HFFc6 (cell line): ENCODE data around the gene DET1. TPM values are rescaled to one million over a fixed set of nuclear protein-coding genes. Genes with fewer than 3 reads are reported as not detected.
A peak's percentile ranks its signal among the peaks of the same experiment; 100 is the strongest.
"Not testable (repeated sequence)": the region's sequence is repeated elsewhere in the genome, so short reads cannot be mapped to it uniquely, and the experiment has no call there.

Experiments
- DNase-seq: peaks from one replicate; pipeline ENCODE4 v3.0.0-alpha.2; 2018
- H3K27ac Mint-ChIP-seq: 2 replicates; pipeline ENCODE4 v1.8.0; 2020; ENCODE audit warnings: mild to moderate bottlenecking, mixed read lengths
- H3K27me3 Mint-ChIP-seq: 2 replicates; pipeline ENCODE4 v1.8.0; 2021; ENCODE audit warnings: mild to moderate bottlenecking, moderate library complexity, mixed read lengths; ENCODE audit not compliant: insufficient read depth
- H3K36me3 Mint-ChIP-seq: 2 replicates; pipeline ENCODE4 v1.8.0; 2021; ENCODE audit warnings: low read depth, mixed read lengths
- H3K4me1 Mint-ChIP-seq: 2 replicates; pipeline ENCODE4 v1.8.0; 2020; ENCODE audit warnings: low read depth, mixed read lengths
- H3K4me3 Mint-ChIP-seq: 2 replicates; pipeline ENCODE4 v1.8.0; 2020; ENCODE audit warnings: mild to moderate bottlenecking, moderate library complexity, mixed read lengths
- H3K9me3 Mint-ChIP-seq: 2 replicates; pipeline ENCODE4 v1.8.0; 2020; ENCODE audit warnings: mild to moderate bottlenecking, mixed read lengths
- CTCF ChIP-seq: fragments of 200-600 bp; sonication (generic); IDR thresholded peaks from 2 replicates; pipeline ENCODE4 v1.5.0; 2021; ENCODE audit warnings: antibody characterized with exemption, mild to moderate bottlenecking
- total RNA-seq, 6 experiments: library from RNA; stranded (reverse); fragmentation: NEBNext Ultra II Directional; extraction: Animal tissue kit (Norgen Biotek cat#: 25700); gene quantifications; 2 replicates in 1 of 6; 3 replicates in 5 of 6; pipeline ENCODE4 v1.2.3, GENCODE V29; 2021

The DET1 gene
- total RNA-seq, 6 experiments from 2014 or later, result 4.9 to 7.1 (median 6.2) TPM

- DNase-seq, result peak; percentile 16
- no peak overlapping the region for H3K27ac Mint-ChIP-seq
- H3K4me1 Mint-ChIP-seq, result peaks cover 10% of the 10 kb centered on the region; the same call in 1 of the 2 replicates
- TF ChIP-seq CTCF, result no peak
- no peak overlapping the region for H3K4me3 Mint-ChIP-seq
- peaks cover 13% of the 10 kb centered on the region for H3K27me3 Mint-ChIP-seq
- H3K9me3 Mint-ChIP-seq, result no peaks in the 10 kb centered on the region
- no peaks in the 10 kb centered on the region for H3K36me3 Mint-ChIP-seq
Measured at GRCh38 chr15:88568589-88568988, 22.1 kb upstream of the DET1 start.

- H3K4me3 Mint-ChIP-seq, result no peak overlapping the region
- no peaks in the 10 kb centered on the region for H3K36me3 Mint-ChIP-seq
- H3K27me3 Mint-ChIP-seq, result peaks cover 10% of the 10 kb centered on the region
- H3K27ac Mint-ChIP-seq, result no peak overlapping the region
- no peak for TF ChIP-seq CTCF
- no peak for DNase-seq
- peaks cover 10% of the 10 kb centered on the region; the same call in 1 of the 2 replicates for H3K4me1 Mint-ChIP-seq
- H3K9me3 Mint-ChIP-seq, result no peaks in the 10 kb centered on the region
Measured at GRCh38 chr15:88564741-88565140, 18.3 kb upstream of the DET1 start.

DNA sequence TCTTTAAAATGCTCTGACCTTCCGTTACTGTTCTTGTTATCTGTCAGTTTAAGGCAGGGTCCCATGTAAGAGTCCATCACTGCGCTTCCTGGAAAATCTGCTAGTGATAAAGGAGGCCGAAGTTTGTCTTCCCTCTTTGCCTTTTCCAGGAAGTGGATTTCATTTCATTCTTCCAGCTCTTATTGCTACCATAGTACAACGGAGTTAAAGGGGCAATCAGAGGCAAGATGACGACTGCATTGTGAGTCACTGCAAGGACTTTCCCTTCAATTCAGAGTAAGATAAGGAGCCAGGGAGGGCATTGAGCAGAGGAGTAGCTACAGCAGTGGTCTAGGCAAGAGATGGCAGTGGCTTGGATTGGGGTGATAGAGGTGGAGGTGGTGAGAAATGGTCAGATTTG, 17.2 kb upstream of the DET1 start:
- Mint-ChIP-seq H3K9me3 (no peaks in the 10 kb centered on the region), H3K4me3 (no peak overlapping the region), H3K27me3 (peaks cover 13% of the 10 kb centered on the region), H3K36me3 (no peaks in the 10 kb centered on the region), H3K27ac (no peak overlapping the region), H3K4me1 (peaks cover 6% of the 10 kb centered on the region; the same call in 1 of the 2 replicates)
- DNase-seq, result no peak
- no peak for TF ChIP-seq CTCF

DNA sequence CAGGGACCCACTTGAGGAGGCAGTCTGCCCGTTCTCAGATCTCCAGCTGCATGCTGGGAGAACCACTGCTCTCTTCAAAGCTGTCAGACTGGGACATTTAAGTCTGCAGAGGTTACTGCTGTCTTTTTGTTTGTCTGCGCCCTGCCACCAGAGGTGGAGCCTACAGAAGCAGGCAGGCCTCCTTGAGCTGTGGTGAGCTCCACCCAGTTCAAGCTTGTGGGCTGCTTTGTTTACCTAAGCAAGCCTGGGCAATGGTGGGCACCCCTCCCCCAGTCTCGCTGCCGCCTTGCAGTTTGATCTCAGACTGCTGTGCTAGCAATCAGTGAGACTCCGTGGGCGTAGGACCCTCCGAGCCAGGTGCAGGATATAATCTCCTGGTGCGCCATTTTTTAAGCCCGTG, 13.1 kb upstream of the DET1 start:
- H3K27ac Mint-ChIP-seq, DNase-seq, H3K9me3 Mint-ChIP-seq, H3K4me1 Mint-ChIP-seq, H3K36me3 Mint-ChIP-seq, H3K4me3 Mint-ChIP-seq: not testable (repeated sequence)
- peaks cover 16% of the 10 kb centered on the region for H3K27me3 Mint-ChIP-seq

- not testable (repeated sequence) for H3K36me3 Mint-ChIP-seq, H3K9me3 Mint-ChIP-seq, DNase-seq, H3K4me1 Mint-ChIP-seq, H3K4me3 Mint-ChIP-seq, H3K27ac Mint-ChIP-seq
- peaks cover 16% of the 10 kb centered on the region for H3K27me3 Mint-ChIP-seq
Measured at GRCh38 chr15:88558026-88558425, 11.5 kb upstream of the DET1 start.

DNA sequence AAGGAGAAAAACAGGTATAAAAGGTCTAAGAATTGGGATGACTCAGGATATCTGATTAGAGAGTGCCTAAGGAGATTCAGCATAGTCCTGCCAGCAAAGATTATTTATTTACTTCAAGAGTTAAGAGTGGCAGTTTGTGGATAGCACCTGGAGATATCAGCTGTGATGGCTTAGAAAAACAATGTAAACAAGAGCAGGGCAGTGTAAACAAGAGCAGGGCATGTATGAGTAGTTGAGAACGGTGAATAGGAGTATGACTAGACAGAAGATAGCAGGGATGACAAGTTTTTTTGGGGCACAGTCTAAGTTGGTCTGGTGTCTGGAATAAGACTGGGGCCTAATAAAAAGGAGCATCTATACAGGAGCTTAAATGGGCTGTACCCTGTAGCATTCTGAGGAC, 1.5 kb upstream of the DET1 start:
- DNase-seq, H3K9me3 Mint-ChIP-seq, H3K36me3 Mint-ChIP-seq, H3K4me3 Mint-ChIP-seq, H3K27me3 Mint-ChIP-seq, H3K27ac Mint-ChIP-seq: not testable (repeated sequence)
- peaks cover 21% of the 10 kb centered on the region for H3K4me1 Mint-ChIP-seq

DNA sequence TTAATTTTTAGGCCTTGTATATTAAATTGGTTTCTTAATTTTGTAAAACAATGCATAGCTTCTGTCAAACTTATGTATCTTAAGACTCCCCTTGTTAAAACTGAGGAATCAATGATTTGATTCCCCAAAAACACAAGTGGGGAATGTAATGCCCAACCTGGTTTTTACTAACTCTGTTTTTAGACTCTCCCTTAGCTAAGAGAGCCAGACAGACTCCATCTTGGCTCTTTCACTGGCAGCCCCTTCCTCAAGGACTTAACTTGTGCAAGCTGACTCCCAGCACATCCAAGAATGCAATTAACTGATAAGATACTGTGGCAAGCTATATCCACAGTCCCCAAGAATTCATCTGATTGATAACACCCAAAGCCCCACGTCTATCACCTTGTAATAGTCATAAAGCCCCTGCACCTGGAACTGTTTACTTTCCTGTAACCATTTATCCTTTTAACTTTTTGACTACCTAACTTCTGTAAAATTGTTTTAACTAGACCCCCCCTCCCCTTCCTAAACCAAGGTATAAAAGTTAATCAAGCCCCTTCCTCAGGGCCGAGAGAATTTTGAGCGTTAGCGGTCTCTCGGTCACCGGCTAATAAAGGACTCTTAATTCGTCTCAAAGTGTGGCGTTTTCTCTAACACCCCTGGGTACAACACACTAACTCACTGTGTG, 768 bp downstream of the DET1 start:
- DNase-seq, H3K36me3 Mint-ChIP-seq, H3K27me3 Mint-ChIP-seq, H3K9me3 Mint-ChIP-seq: not testable (repeated sequence)
- peaks cover 39% of the 10 kb centered on the region for H3K4me1 Mint-ChIP-seq
- H3K4me3 Mint-ChIP-seq, result peak overlapping the region; percentile 92
- peak overlapping the region; percentile 89 for H3K27ac Mint-ChIP-seq
